Keratinocyte (primary cell): ENCODE measurements around the gene ASTE1. TPM values are rescaled to one million over a fixed set of nuclear protein-coding genes. Genes with fewer than 3 reads are reported as not detected.

Experiments used
- DNase-seq: peaks from one replicate; pipeline ENCODE4 v3.0.0-alpha.2; 2011; ENCODE audit warnings: low read depth, missing footprints, low spot score
- FAIRE-seq: peaks from 2 replicates; lab custom pipeline; 2011; peaks lifted over from hg19 to GRCh38; lab: Jason Lieb, UNC
- H2AFZ ChIP-seq: 2 replicates; pipeline ENCODE4 v1.6.0; 2012; ENCODE audit warnings: low read length, control low read depth, inconsistent platforms; ENCODE audit not compliant: control insufficient read depth
- H3K27ac ChIP-seq: 2 replicates; pipeline ENCODE4 v1.5.1; 2011; ENCODE audit warnings: low read length; ENCODE audit not compliant: control insufficient read depth, insufficient read depth
- H3K27me3 ChIP-seq: 3 replicates; pipeline ENCODE4 v1.6.0; 2011; ENCODE audit warnings: low read length; ENCODE audit not compliant: control insufficient read depth, insufficient read depth; ENCODE audit errors: extremely low read depth
- H3K36me3 ChIP-seq, 2 experiments: 2 replicates in 1 of 2; 3 replicates in 1 of 2; pipeline ENCODE4 v1.5.1; 2011; ENCODE audit warnings: low read length in 2 of 2, mild to moderate bottlenecking in 1 of 2; ENCODE audit not compliant: control insufficient read depth in 2 of 2, insufficient read depth in 2 of 2; ENCODE audit errors: extremely low read depth in 1 of 2
- H3K4me1 ChIP-seq: 3 replicates; pipeline ENCODE4 v1.5.1; 2011; ENCODE audit warnings: low read length; ENCODE audit not compliant: control insufficient read depth, insufficient read depth; ENCODE audit errors: extremely low read depth
- H3K4me2 ChIP-seq: 3 replicates; pipeline ENCODE4 v1.6.0; 2011; ENCODE audit warnings: low read depth, low read length; ENCODE audit not compliant: control insufficient read depth, insufficient read depth; ENCODE audit errors: extremely low read depth
- H3K4me3 ChIP-seq, 3 experiments: fragments of 200-600 bp in 1 of 3; sonication (generic) in 1 of 3; 2 replicates in 2 of 3; 3 replicates in 1 of 3; pipeline ENCODE4 v1.5.1; 2011 to 2016; ENCODE audit warnings: low read length in 3 of 3, mild to moderate bottlenecking in 3 of 3, control low read depth in 2 of 3, inconsistent platforms in 1 of 3, low read depth in 1 of 3, mixed read lengths in 1 of 3, mixed run types in 1 of 3, moderate library complexity in 1 of 3; ENCODE audit not compliant: control insufficient read depth in 2 of 3, insufficient read depth in 2 of 3; ENCODE audit errors: extremely low read depth in 1 of 3
- H3K79me2 ChIP-seq: 2 replicates; pipeline ENCODE4 v1.6.0; 2012; ENCODE audit warnings: low read length; ENCODE audit not compliant: control insufficient read depth, insufficient read depth
- H3K9ac ChIP-seq: 3 replicates; pipeline ENCODE4 v1.6.0; 2011; ENCODE audit warnings: low read length; ENCODE audit not compliant: control insufficient read depth, insufficient read depth; ENCODE audit errors: extremely low read depth
- H3K9me1 ChIP-seq: 3 replicates; pipeline ENCODE4 v1.6.0; 2011; ENCODE audit warnings: low read length; ENCODE audit not compliant: control insufficient read depth, insufficient read depth; ENCODE audit errors: extremely low read depth
- H3K9me3 ChIP-seq: 2 replicates; pipeline ENCODE4 v1.5.1; 2012; ENCODE audit warnings: low read depth, low read length; ENCODE audit not compliant: control insufficient read depth
- H4K20me1 ChIP-seq: 3 replicates; pipeline ENCODE4 v1.6.0; 2011; ENCODE audit warnings: low read length; ENCODE audit not compliant: control insufficient read depth, insufficient read depth; ENCODE audit errors: extremely low read depth
- EZH2 ChIP-seq: IDR thresholded peaks from one replicate; pipeline ENCODE4 v1.6.1; 2012; ENCODE audit warnings: inconsistent platforms, mild to moderate bottlenecking, low read length, moderate library complexity
- dilution Hi-C: fragments of 300-500 bp; cut with MboI; formaldehyde crosslinking; loops from one replicate; pipeline ENCODE4 v1.7.0; 2020; ENCODE audit warnings: low sequenced_read_pairs; ENCODE audit not compliant: extremely low pct_ligation_motif_present
- polyA plus RNA-seq, 5 experiments: library from polyadenylated mRNA; depleted of rRNA in 3 of 5; stranded (reverse) in 3 of 5; stranded (forward) in 1 of 5; unstranded in 1 of 5; fragments of >200 nt; gene quantifications; 1 replicate in 1 of 5; 2 replicates in 3 of 5; 3 replicates in 1 of 5; pipeline versions ENCODE4 v1.2.1 to v1.2.3, GENCODE V29; 2011 to 2012; ENCODE audit warnings: missing spikeins in 2 of 5, low read depth in 1 of 5, low replicate concordance in 1 of 5
- TF ChIP-seq, protein P1 (sequence below), 3 experiments: IDR thresholded peaks in 1 of 3; conservative IDR thresholded peaks in 1 of 3; optimal IDR thresholded peaks in 1 of 3; 2 replicates in 2 of 3; 3 replicates in 1 of 3; pipeline versions ENCODE3 to v1.5.1; 2011; ENCODE audit warnings: low read length in 3 of 3, mild to moderate bottlenecking in 3 of 3, moderate library complexity in 2 of 3, control low read depth in 1 of 3, inconsistent platforms in 1 of 3; ENCODE audit not compliant: insufficient read depth in 2 of 3; ENCODE audit errors: extremely low read depth in 1 of 3

ASTE1 gene
- polyA plus RNA-seq, 1 donor (not counting 4 experiments of a cell fraction or from before 2014, with no cell fraction given) = 5.2 TPM

DNA sequence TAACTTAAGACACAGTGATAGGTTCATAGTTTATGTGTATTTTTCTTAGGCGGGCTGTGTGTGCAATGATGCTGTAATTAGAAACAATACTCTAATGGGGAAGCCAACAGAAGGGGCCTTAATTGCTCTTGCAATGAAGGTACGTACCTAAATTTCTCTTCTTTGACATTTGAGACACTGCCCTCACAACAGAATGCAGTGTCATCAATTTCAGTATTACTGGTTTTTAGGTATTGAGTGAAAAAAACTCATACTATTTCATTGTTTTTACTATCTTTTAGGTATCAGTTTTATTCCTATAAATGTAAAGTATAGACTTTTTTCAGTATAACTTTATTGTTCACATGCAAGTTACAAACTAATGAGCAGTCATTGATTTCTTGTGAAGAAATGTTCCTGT lies 59.3 kb downstream of the ASTE1 start:
- Histone ChIP-seq H3K4me1 (peaks cover 17% of the 10 kb centered on the region), H3K4me3 (no peak overlapping the region), H3K9me1 (no peaks in the 10 kb centered on the region), H2AFZ (no peak overlapping the region), H3K9ac (no peak overlapping the region), H3K4me2 (no peak overlapping the region), H3K36me3 (peaks cover 7 to 18% of the 10 kb centered on the region in 2 experiments), H3K27me3 (no peaks in the 10 kb centered on the region), H3K9me3 (no peaks in the 10 kb centered on the region), H4K20me1 (no peaks in the 10 kb centered on the region), H3K27ac (no peak overlapping the region), H3K79me2 (no peaks in the 10 kb centered on the region)
- FAIRE-seq (no peak), DNase-seq (no peak)
- dilution Hi-C loops = no loop called here
- no peak for TF ChIP-seq EZH2
- TF ChIP-seq, protein P1, sequence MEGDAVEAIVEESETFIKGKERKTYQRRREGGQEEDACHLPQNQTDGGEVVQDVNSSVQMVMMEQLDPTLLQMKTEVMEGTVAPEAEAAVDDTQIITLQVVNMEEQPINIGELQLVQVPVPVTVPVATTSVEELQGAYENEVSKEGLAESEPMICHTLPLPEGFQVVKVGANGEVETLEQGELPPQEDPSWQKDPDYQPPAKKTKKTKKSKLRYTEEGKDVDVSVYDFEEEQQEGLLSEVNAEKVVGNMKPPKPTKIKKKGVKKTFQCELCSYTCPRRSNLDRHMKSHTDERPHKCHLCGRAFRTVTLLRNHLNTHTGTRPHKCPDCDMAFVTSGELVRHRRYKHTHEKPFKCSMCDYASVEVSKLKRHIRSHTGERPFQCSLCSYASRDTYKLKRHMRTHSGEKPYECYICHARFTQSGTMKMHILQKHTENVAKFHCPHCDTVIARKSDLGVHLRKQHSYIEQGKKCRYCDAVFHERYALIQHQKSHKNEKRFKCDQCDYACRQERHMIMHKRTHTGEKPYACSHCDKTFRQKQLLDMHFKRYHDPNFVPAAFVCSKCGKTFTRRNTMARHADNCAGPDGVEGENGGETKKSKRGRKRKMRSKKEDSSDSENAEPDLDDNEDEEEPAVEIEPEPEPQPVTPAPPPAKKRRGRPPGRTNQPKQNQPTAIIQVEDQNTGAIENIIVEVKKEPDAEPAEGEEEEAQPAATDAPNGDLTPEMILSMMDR (optimal IDR thresholded peaks at IDR 0.05 in 1 of 3, IDR thresholded peaks at IDR 0.05 in 1 of 3, conservative IDR thresholded peaks at IDR 0.05 in 1 of 3; ENCODE audit: extremely low read depth in 1 of 3, insufficient read depth in 2 of 3, low read length in 3 of 3) = no peak

DNA sequence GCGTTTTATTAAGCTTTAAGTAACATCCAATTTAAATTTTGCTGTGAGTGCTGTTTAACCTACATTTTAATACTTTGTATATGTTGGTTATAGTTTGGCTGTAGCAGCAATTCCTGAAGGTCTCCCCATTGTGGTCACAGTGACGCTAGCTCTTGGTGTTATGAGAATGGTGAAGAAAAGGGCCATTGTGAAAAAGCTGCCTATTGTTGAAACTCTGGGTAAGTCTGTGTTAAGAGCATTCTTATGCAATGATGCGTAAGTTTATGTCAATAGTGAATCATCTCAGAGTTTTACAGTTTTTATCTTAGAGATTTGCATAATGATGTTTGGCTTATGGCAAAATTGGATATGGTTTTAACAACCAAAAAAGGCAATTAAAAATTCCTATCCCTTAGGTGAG lies 62.7 kb downstream of the ASTE1 start:
- H3K79me2 ChIP-seq = no peaks in the 10 kb centered on the region
- peak overlapping the region; percentile 53 for H3K9ac ChIP-seq
- FAIRE-seq = peak; percentile 98
- TF ChIP-seq EZH2 = no peak
- TF ChIP-seq, protein P1 (optimal IDR thresholded peaks at IDR 0.05 in 1 of 3, IDR thresholded peaks at IDR 0.05 in 1 of 3, conservative IDR thresholded peaks at IDR 0.05 in 1 of 3; ENCODE audit: extremely low read depth in 1 of 3, insufficient read depth in 2 of 3, low read length in 3 of 3) = no peak
- H3K4me3 ChIP-seq = no peak overlapping the region
- peak overlapping the region; percentile 93 for H3K27ac ChIP-seq
- dilution Hi-C loops = no loop called here
- DNase-seq = peak; percentile 67
- H3K4me2 ChIP-seq = peak overlapping the region; percentile 33
- H3K9me1 ChIP-seq = no peaks in the 10 kb centered on the region
- peaks cover 17% of the 10 kb centered on the region for H3K4me1 ChIP-seq
- no peaks in the 10 kb centered on the region for H4K20me1 ChIP-seq
- H3K9me3 ChIP-seq = no peaks in the 10 kb centered on the region
- H3K27me3 ChIP-seq = no peaks in the 10 kb centered on the region
- peaks cover 7 to 16% of the 10 kb centered on the region in 2 experiments for H3K36me3 ChIP-seq
- H2AFZ ChIP-seq = no peak overlapping the region

Other genes with a start within 250 kb of the ASTE1 start
- gene ATP2C1, start 132.7 kb downstream of the ASTE1 start, polyA plus RNA-seq = 91.3 to 141 TPM (median 112 TPM) in 3 replicates
- gene NEK11, start 52 bp upstream of the ASTE1 start, polyA plus RNA-seq = 6.8 to 9.4 TPM (median 8.4 TPM) in 3 replicates